Osteocyte (in vitro differentiated cells): Measurements from ENCODE around the gene ERAP2. TPM values are rescaled to one million over a fixed set of nuclear protein-coding genes. Genes with fewer than 3 reads are reported as not detected.

Source experiments
- DNase-seq: peaks from one replicate; pipeline ENCODE4 v3.0.0; 2021; ENCODE audit warnings: mixed read lengths; ENCODE audit not compliant: unreplicated experiment; ENCODE audit errors: extremely low spot score
- H3K27ac Mint-ChIP-seq: one replicate; pipeline ENCODE4 v1.8.0; 2021; ENCODE audit warnings: mild to moderate bottlenecking, mixed read lengths; ENCODE audit not compliant: unreplicated experiment
- H3K27me3 Mint-ChIP-seq: one replicate; pipeline ENCODE4 v1.8.0; 2021; ENCODE audit warnings: mixed read lengths; ENCODE audit not compliant: unreplicated experiment
- H3K36me3 Mint-ChIP-seq: one replicate; pipeline ENCODE4 v1.8.0; 2021; ENCODE audit warnings: mixed read lengths; ENCODE audit not compliant: unreplicated experiment
- H3K4me1 Mint-ChIP-seq: one replicate; pipeline ENCODE4 v1.8.0; 2021; ENCODE audit warnings: mixed read lengths; ENCODE audit not compliant: unreplicated experiment
- H3K4me3 Mint-ChIP-seq: one replicate; pipeline ENCODE4 v1.8.0; 2021; ENCODE audit warnings: mild to moderate bottlenecking, moderate library complexity, mixed read lengths; ENCODE audit not compliant: unreplicated experiment
- H3K9me3 Mint-ChIP-seq: one replicate; pipeline ENCODE4 v1.8.0; 2021; ENCODE audit warnings: mixed read lengths; ENCODE audit not compliant: unreplicated experiment
- CTCF ChIP-seq: fragments of 200-600 bp; sonication (generic); IDR thresholded peaks from 2 replicates; pipeline ENCODE4 v1.5.0; 2021; ENCODE audit warnings: antibody characterized with exemption, mild to moderate bottlenecking, moderate library complexity
- total RNA-seq: library from RNA; stranded (reverse); gene quantifications from 2 replicates; pipeline ENCODE4 v1.2.1, GENCODE V29; 2021

Gene ERAP2
- total RNA-seq, 1 donor from 2014 or later: 3.5 TPM

GRCh38 chr5:96946381-96946780, 70.1 kb downstream of the ERAP2 start:
- Mint-ChIP-seq H3K36me3 (peaks cover 15% of the 10 kb centered on the region), H3K9me3 (no peaks in the 10 kb centered on the region), H3K27ac (no peak overlapping the region), H3K27me3 (no peaks in the 10 kb centered on the region), H3K4me3 (no peak overlapping the region), H3K4me1 (peaks cover 22% of the 10 kb centered on the region)
- TF ChIP-seq CTCF: no peak
- DNase-seq: no peak

- Mint-ChIP-seq H3K4me1 (peaks cover 18% of the 10 kb centered on the region), H3K4me3 (no peak overlapping the region), H3K27me3 (no peaks in the 10 kb centered on the region), H3K9me3 (no peaks in the 10 kb centered on the region), H3K36me3 (peaks cover 9% of the 10 kb centered on the region), H3K27ac (no peak overlapping the region)
- no peak for TF ChIP-seq CTCF
- DNase-seq: no peak
Measured at GRCh38 chr5:96952118-96952750, 75.9 kb downstream of the ERAP2 start.

GRCh38 chr5:96952974-96953730, 76.9 kb downstream of the ERAP2 start:
- TF ChIP-seq CTCF: no peak
- Mint-ChIP-seq H3K27me3 (no peaks in the 10 kb centered on the region), H3K36me3 (peaks cover 9% of the 10 kb centered on the region), H3K4me1 (peaks cover 22% of the 10 kb centered on the region), H3K4me3 (no peak overlapping the region), H3K27ac (no peak overlapping the region), H3K9me3 (no peaks in the 10 kb centered on the region)
- DNase-seq: no peak

- no peak overlapping the region for H3K4me3 Mint-ChIP-seq
- no peaks in the 10 kb centered on the region for H3K9me3 Mint-ChIP-seq
- H3K27me3 Mint-ChIP-seq: no peaks in the 10 kb centered on the region
- no peak for DNase-seq
- no peak overlapping the region for H3K27ac Mint-ChIP-seq
- H3K36me3 Mint-ChIP-seq: peaks cover 6% of the 10 kb centered on the region
- no peak for TF ChIP-seq CTCF
- H3K4me1 Mint-ChIP-seq: peaks cover 42% of the 10 kb centered on the region
Measured at GRCh38 chr5:96957254-96958049, 81.2 kb downstream of the ERAP2 start.

GRCh38 chr5:96958977-96959376, 82.7 kb downstream of the ERAP2 start:
- DNase-seq: no peak
- Mint-ChIP-seq H3K27ac (no peak overlapping the region), H3K27me3 (no peaks in the 10 kb centered on the region), H3K9me3 (no peaks in the 10 kb centered on the region), H3K36me3 (peaks cover 6% of the 10 kb centered on the region), H3K4me3 (no peak overlapping the region), H3K4me1 (peaks cover 52% of the 10 kb centered on the region)
- TF ChIP-seq CTCF: no peak
